Left ventricle myocardium inferior (tissue), 1 donor: Measurements from ENCODE around the gene FOXJ3. TPM values are rescaled to one million over a fixed set of nuclear protein-coding genes. Genes with fewer than 3 reads are reported as not detected.
A peak's percentile ranks its signal among the peaks of the same experiment; 100 is the strongest.

ENCODE experiments used
- DNase-seq: peaks from one replicate; pipeline ENCODE4 v3.0.0-alpha.2; 2020
- H3K27ac ChIP-seq: fragments of 200-600 bp; replicated peaks from 2 replicates; pipeline ENCODE4 v1.8.0; 2021
- H3K27me3 ChIP-seq: fragments of 200-600 bp; 2 replicates; pipeline ENCODE4 v1.8.0; 2021; ENCODE audit warnings: low read depth
- H3K36me3 ChIP-seq: fragments of 200-600 bp; 2 replicates; pipeline ENCODE4 v1.8.0; 2021
- H3K4me1 ChIP-seq: fragments of 200-600 bp; 2 replicates; pipeline ENCODE4 v1.8.0; 2021
- H3K4me3 ChIP-seq: fragments of 200-600 bp; 2 replicates; pipeline ENCODE4 v1.8.0; 2021; ENCODE audit warnings: mild to moderate bottlenecking, moderate library complexity
- H3K9me3 ChIP-seq: fragments of 200-600 bp; replicated peaks from 2 replicates; pipeline ENCODE4 v1.8.0; 2021
- intact Hi-C: fragments of 100-400 bp; cut with micrococcal nuclease; formaldehyde crosslinking; loops from one replicate; pipeline ENCODE4 v1.11.0; 2022
- total RNA-seq: library from RNA; stranded (reverse); fragmentation: NEBNext Ultra II Directional; extraction: Animal tissue kit (Norgen Biotek cat#: 25700); gene quantifications from one replicate; pipeline ENCODE4 v1.2.1, GENCODE V29; 2021
- TF ChIP-seq, protein P1 (sequence below): fragments of 200-600 bp; IDR thresholded peaks from 2 replicates; pipeline ENCODE4 v1.8.0; 2021; ENCODE audit warnings: antibody characterized with exemption, mild to moderate bottlenecking, borderline replicate concordance
- donor health status: DM: no; HTN: yes; CAD: no; lungs with severe emphysema.

Gene FOXJ3
- total RNA-seq, 1 donor from 2014 or later = 40.7 TPM

DNA sequence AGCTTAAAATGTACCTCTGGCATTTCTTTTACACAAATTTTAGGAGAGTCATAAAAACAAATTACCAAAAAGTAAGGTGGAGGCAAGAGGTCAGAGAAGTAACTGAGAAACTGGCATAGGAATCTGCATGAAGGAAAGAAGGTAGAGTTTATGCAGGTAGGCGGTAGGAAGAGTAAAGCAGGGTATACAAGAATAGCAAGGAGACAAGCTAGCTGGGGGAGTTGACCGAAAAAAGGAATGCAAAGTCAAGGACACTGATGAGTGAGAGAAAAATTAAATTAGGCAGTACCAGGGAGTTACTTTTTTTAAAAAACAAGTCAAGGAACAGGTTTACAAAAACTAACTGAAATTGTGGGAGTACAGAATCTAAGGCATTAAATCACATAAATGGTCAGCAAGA lies 56.0 kb downstream of the FOXJ3 start:
- TF ChIP-seq, protein P1, sequence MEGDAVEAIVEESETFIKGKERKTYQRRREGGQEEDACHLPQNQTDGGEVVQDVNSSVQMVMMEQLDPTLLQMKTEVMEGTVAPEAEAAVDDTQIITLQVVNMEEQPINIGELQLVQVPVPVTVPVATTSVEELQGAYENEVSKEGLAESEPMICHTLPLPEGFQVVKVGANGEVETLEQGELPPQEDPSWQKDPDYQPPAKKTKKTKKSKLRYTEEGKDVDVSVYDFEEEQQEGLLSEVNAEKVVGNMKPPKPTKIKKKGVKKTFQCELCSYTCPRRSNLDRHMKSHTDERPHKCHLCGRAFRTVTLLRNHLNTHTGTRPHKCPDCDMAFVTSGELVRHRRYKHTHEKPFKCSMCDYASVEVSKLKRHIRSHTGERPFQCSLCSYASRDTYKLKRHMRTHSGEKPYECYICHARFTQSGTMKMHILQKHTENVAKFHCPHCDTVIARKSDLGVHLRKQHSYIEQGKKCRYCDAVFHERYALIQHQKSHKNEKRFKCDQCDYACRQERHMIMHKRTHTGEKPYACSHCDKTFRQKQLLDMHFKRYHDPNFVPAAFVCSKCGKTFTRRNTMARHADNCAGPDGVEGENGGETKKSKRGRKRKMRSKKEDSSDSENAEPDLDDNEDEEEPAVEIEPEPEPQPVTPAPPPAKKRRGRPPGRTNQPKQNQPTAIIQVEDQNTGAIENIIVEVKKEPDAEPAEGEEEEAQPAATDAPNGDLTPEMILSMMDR = no peak
- H3K27ac ChIP-seq = peak overlapping the region; percentile 24
- H3K27me3 ChIP-seq = no peaks in the 10 kb centered on the region
- H3K4me3 ChIP-seq = no peak overlapping the region
- intact Hi-C loops = no loop called here
- no peaks in the 10 kb centered on the region for H3K9me3 ChIP-seq
- DNase-seq = no peak
- peaks cover 59% of the 10 kb centered on the region for H3K4me1 ChIP-seq
- peaks cover 7% of the 10 kb centered on the region for H3K36me3 ChIP-seq

- Histone ChIP-seq H3K36me3 (peaks cover 7% of the 10 kb centered on the region), H3K27me3 (no peaks in the 10 kb centered on the region), H3K27ac (no peak overlapping the region), H3K4me3 (no peak overlapping the region), H3K9me3 (no peaks in the 10 kb centered on the region), H3K4me1 (peaks cover 34% of the 10 kb centered on the region)
- DNase-seq = no peak
- TF ChIP-seq, protein P1 = no peak
- intact Hi-C loops = no loop called here
These were observed 62.1 kb downstream of the FOXJ3 start for GRCh38 chr1:42272920-42273319.

- H3K36me3 ChIP-seq = peaks cover 14% of the 10 kb centered on the region
- intact Hi-C loops = no loop called here
- H3K27ac ChIP-seq = no peak overlapping the region
- DNase-seq = no peak
- no peaks in the 10 kb centered on the region for H3K27me3 ChIP-seq
- H3K4me3 ChIP-seq = no peak overlapping the region
- H3K4me1 ChIP-seq = peaks cover 40% of the 10 kb centered on the region
- no peaks in the 10 kb centered on the region for H3K9me3 ChIP-seq
- TF ChIP-seq, protein P1 = no peak
These were observed 67.1 kb downstream of the FOXJ3 start for GRCh38 chr1:42267904-42268303.

GRCh38 chr1:42266253-42267135 lies 68.5 kb downstream of the FOXJ3 start:
- H3K4me1 ChIP-seq = peaks cover 33% of the 10 kb centered on the region
- H3K27me3 ChIP-seq = no peaks in the 10 kb centered on the region
- no peak overlapping the region for H3K4me3 ChIP-seq
- TF ChIP-seq, protein P1 = no peak
- peaks cover 14% of the 10 kb centered on the region for H3K36me3 ChIP-seq
- H3K9me3 ChIP-seq = no peaks in the 10 kb centered on the region
- intact Hi-C loops = no loop called here
- no peak overlapping the region for H3K27ac ChIP-seq
- no peak for DNase-seq

DNA sequence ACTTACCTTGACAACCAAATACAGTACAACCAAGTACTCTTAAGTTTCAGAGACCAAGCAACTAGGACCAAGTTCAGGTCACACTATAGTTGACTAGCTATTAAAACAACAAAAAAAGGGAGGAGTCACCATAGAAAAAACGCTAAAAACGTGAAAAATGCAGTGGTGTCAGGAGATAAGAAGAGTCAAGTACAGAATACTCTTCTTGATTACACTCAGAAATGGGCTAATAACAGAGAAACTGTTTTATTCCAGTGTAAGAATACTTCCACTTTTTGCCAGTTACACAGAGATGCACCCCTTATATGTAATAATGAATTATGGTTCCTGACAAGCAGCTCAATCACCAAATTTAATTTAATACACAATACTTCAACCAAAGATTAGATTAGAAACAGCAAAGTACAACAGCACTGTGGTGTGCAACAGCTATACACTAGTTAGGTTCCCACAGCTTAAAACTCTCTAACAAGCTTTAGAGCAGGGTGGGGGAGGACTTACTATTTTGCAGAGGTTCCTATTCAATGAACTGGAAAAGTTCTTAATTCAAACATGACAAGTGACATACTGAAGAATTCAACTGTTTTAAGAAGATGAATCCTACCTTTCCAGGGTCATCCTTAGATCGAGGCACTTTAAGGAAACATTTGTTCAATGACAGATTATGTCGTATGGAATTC lies 70.4 kb downstream of the FOXJ3 start:
- Histone ChIP-seq H3K36me3 (peaks cover 14% of the 10 kb centered on the region), H3K4me3 (no peak overlapping the region), H3K9me3 (no peaks in the 10 kb centered on the region), H3K27ac (no peak overlapping the region), H3K4me1 (peaks cover 44% of the 10 kb centered on the region), H3K27me3 (no peaks in the 10 kb centered on the region)
- TF ChIP-seq, protein P1 = no peak
- no peak for DNase-seq
- intact Hi-C loops = no loop called here
